HG02981 (cell line): ENCODE data around the gene RIN3.
"Not testable (repeated sequence)": the region's sequence is repeated elsewhere in the genome, so short reads cannot be mapped to it uniquely, and the experiment has no call there.

ENCODE experiments used
- ATAC-seq: cut with Tn5 transposase; IDR thresholded peaks from one replicate; pipeline ENCODE4 v1.9.1; 2021; ENCODE audit warnings: mild to moderate bottlenecking, moderate library complexity; ENCODE audit not compliant: unreplicated experiment

RIN3 gene

DNA sequence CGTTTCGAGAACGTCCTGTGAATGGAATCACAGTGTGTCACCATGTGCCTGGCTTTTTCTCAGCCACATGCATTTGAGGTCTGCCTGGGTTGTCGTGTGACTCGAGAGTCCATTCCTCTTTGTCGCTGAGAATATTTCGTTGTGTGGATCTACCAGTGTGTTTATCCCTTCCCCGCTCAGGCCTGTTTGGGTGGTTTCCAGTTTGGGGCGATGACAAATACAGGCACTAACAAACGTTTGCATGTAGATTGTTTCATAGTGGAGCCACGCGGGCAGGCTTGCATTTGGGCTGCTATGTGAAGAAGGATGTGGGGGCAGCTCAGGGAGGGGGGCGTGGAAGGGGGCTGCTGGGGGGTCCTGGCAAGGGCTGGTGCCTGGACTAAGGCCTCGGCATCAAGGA, 14.1 kb downstream of the RIN3 start:
- ATAC-seq: no peak

GRCh38 chr14:92528486-92529100, 15.0 kb downstream of the RIN3 start:
- ATAC-seq: no peak

DNA sequence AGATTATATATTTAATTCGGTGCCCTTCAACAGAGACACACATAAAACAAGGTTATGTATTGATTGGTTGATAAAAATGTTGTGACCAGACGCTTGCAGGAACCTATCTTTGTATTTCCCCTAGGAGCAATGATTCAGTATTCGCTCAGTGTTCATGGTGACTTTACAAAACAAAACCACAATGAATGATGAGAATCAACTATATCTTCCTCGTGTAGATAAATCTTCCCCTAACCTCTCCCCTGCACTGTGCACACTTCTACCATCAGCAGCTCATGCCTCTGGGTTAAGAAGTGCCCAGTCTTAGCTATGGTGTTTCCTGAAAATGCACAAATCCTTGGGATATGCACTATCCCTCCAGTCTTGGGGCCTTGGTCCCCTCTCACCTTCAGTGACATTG, 16.3 kb downstream of the RIN3 start:
- no peak for ATAC-seq

DNA sequence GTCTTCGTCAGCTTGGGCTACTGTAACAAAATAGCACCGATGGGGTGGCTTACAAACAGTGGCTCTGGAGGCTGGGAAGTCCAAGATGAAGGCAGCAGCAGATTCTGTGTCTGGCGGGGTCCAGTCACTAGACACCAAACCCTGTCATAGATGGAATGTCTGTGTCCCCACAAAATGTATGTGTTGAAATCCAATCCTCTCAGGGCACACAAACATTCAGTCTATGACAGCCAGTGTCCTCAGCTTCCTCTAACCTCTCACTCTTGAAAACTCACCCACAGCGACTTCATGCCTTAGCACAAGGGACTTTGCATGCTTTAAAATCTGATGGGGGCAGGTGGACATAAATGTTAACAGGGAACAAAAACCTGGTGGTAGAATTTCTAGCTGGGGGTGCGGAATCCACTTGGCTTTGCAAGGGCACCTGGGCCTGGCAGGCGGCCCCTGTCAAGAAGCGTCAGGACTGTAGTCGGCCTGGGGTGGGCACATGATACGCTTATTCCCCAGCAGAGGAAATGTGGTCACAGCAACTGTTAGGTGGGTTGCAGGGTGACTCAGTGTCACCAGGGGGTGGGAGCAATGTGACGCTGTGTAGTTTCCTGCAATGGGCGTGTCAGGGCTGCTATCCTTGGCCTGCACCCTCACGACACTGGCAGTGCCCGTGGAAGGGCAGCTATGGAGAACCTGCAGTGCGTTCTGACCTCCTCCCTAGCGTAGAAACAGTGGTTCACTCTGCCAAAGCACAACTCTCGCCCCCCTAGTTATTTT, 17.7 kb downstream of the RIN3 start:
- ATAC-seq: peak; percentile 64

- no peak for ATAC-seq
Observed at GRCh38 chr14:92532490-92533163, 19.0 kb downstream of the RIN3 start.

GRCh38 chr14:92534932-92535643, 21.5 kb downstream of the RIN3 start:
- no peak for ATAC-seq

DNA sequence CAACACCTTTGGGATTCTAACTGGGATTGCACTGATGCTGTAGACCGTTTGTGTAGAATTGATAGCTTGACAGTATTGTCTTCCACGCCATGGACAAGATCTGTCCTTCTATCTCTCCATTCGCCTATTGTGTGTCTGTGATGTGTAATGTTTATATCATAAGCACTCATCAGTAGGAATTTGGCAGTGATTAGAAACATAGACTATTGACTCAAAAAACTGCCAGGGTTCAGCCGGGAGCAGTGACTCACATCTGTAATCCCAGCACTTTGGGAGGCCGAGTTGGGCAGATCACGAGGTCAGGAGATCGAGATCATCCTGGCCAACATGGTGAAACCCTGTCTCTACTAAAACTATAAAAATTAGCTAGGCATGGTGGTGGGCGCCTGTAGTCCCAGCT, 22.6 kb downstream of the RIN3 start:
- ATAC-seq: not testable (repeated sequence)

GRCh38 chr14:92538412-92538985, 24.9 kb downstream of the RIN3 start:
- peak; percentile 75 for ATAC-seq

GRCh38 chr14:92539419-92539818, 25.8 kb downstream of the RIN3 start:
- no peak for ATAC-seq

DNA sequence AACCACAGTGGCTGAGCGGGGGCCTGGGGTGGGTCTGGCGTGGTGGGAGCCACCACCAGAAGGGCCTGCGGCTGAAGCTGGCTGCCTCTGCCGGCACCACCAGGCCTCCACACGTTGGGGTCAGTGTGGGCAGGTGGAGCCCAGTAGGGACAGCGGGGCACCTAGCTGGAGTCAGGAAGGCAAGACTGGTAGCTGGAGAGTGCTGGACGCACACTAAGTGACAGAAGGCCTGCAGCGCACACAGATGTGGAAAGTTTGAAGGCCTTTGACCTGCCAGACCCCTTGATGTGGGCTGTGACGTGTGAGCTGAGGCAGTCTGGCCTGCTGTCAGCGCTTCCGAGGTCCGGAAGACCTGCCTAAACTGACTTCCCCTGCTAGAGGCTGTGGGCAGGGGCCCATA, 26.3 kb downstream of the RIN3 start:
- ATAC-seq: no peak

DNA sequence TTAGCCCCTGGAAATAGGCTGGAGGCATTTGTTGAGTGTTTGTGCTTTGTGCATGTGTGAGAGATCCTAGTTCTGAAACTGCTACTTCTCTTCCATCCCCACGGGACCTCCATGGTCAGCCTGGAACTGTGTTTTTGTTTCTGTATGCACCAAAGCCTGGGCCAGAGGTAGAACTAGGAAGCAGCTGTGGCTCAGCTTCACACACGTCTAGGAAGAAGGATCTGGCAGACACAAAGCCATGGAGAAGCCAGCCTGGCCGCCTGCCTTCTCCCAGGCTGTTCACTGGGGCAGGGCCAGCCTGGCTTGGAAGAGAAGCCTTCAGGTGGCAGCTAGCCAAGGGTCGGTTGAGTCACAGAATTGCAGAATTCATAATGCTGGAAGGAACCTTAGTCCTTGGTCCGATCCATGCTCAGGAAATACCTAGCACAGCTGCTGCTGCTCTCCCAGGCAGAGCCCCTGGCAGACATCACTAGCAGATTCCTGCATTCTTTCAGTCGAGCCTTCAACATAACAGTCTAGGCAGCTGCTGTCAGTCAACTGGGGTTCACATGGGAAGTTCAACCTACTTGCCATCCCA, 27.0 kb downstream of the RIN3 start:
- no peak for ATAC-seq

DNA sequence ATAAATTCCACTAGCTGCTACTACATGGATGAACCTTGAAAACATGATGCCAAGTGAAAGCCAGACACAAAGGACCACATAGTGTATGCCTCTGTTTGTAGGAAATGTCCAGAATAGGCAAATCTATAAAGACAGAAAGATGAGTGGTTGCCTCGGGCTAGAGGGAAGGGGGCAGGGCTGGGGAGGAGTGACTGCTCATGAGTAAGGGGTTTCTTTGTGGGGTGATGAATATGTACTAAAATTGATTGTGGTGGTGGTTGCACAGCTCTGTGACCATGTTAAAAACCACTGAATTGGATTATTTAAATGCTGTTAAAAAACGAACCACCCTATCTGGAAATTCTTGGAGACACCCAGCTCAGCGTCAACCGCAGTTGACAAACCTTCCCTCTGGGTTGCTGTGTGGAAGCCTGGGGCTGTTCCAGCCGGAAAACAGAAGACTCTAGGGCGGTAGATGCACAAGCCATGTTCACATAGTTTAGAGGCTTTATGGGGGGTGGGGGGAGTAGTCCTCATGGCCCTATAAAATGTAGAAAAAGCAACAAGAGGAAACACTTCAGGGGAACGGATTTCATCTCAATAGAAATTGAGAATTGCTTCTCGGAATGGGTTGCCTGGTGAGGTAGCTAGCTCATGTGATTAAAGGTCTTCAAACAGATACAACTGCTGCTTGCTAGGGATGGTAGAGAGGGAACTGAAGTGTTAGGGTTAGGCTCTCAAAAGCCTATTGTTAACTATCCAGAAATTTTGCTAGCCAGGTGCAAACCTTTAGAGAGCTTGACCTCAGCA, 29.4 kb downstream of the RIN3 start:
- no peak for ATAC-seq

DNA sequence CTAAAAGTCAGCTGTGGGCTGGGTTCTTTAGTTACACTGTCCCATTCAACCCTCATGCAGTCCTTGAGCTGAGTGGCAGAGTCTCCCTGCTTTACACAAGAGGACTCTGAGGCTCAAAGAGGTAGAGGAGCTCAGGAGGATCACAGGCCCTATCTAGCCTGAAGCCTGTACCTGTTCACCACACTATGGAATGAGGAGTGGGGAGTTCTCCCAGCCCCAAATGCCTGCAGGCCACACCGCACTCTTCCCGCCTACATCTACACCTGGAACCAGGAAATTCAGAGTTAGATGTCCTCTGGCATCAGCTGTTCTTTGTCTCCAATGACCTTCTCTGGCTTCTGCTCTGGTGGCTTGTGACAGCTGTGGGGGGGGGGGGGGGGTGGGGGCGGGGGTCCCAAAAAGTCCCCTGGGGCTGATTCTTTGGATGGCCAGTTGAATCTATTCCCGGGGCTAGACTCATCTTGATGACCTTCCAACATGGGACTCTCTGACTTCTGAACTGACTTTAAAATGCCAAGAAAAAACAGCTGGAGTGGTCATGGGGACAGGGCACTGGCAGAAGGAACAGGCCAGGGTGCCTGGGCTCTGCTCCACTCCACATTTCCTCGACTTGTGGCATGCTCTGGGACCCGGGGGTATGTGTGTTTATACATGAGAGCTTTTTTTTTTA, 30.6 kb downstream of the RIN3 start:
- no peak for ATAC-seq

DNA sequence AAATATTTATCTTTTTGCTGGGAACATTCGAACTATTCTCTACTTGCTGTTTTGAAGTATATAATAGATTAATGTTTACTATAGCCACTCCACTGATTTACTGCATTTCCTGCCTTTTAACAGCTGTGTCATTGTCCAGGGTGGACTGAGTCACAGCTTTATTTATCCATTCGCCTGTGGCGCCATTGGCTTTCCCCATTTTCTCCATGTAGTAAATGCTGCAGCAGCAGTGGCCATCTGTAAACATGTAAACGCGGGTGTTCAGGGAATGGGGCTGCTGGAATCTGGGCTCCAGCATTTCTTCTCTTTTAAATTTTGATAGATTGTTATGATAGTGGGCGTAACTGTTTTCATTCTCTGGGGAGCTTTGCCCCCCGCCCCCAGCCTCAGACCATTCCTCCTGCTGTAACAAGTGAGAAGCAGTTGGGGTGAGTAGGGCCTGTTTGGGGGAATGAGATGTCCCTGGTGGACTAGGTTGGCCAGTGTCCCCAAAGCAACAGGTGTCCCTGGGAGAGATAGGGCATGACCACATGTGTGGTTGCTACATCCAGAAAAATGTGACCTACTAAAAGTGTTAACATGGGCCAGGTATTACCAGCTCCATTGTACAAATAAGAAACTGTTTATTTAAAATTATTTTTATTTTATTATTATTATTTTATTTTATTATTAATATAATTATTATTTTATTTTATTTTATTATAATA, 32.9 kb downstream of the RIN3 start:
- no peak for ATAC-seq

- ATAC-seq: no peak
Observed at GRCh38 chr14:92549105-92549858, 35.7 kb downstream of the RIN3 start.

GRCh38 chr14:92549859-92550230, 36.3 kb downstream of the RIN3 start:
- ATAC-seq: no peak

GRCh38 chr14:92551044-92551841, 37.7 kb downstream of the RIN3 start:
- ATAC-seq: peak; percentile 73
